Activated effector memory CD4-positive, alpha-beta T cell treated with Interleukin-2 at 50 U/mL for 16 hours (primary cell): Measurements from ENCODE around the gene RERE.

Experiments used
- DNase-seq: peaks from one replicate; pipeline ENCODE4 v3.0.0-alpha.2; 2020

Gene RERE

GRCh38 chr1:8337776-8338525 is 479.5 kb downstream of the RERE start:
- DNase-seq, result no peak

GRCh38 chr1:8335246-8335645 is 482.2 kb downstream of the RERE start:
- no peak for DNase-seq

GRCh38 chr1:8334106-8334851 is 483.2 kb downstream of the RERE start:
- DNase-seq, result no peak

- DNase-seq, result no peak
These were observed 484.0 kb downstream of the RERE start for GRCh38 chr1:8333246-8333987.

GRCh38 chr1:8332806-8333205 is 484.6 kb downstream of the RERE start:
- no peak for DNase-seq

- DNase-seq, result no peak
These were observed 486.9 kb downstream of the RERE start for GRCh38 chr1:8330271-8331125.

GRCh38 chr1:8329858-8330257 is 487.6 kb downstream of the RERE start:
- no peak for DNase-seq

- no peak for DNase-seq
These were observed 488.0 kb downstream of the RERE start for GRCh38 chr1:8329439-8329838.

GRCh38 chr1:8328271-8328670 is 489.2 kb downstream of the RERE start:
- no peak for DNase-seq

GRCh38 chr1:8326265-8326664 is 491.2 kb downstream of the RERE start:
- no peak for DNase-seq

- no peak for DNase-seq
These were observed 491.7 kb downstream of the RERE start for GRCh38 chr1:8325771-8326170.

GRCh38 chr1:8324176-8324810 is 493.1 kb downstream of the RERE start:
- DNase-seq, result no peak

- DNase-seq, result no peak
These were observed 493.7 kb downstream of the RERE start for GRCh38 chr1:8323706-8324105.

- DNase-seq, result no peak
These were observed 495.8 kb downstream of the RERE start for GRCh38 chr1:8321612-8322011.

- no peak for DNase-seq
These were observed 499.0 kb downstream of the RERE start for GRCh38 chr1:8318436-8318835.

GRCh38 chr1:8317647-8318381 is 499.6 kb downstream of the RERE start, which contains the start of gene SLC45A1:
Gene SLC45A1 (plus strand): TSS chr1:8318114. CDS start chr1:8324330, 6,216 bp downstream.
- DNase-seq, result peak; percentile 71

GRCh38 chr1:8315573-8316475 is 501.6 kb downstream of the RERE start:
- no peak for DNase-seq

GRCh38 chr1:8314346-8315280 is 502.8 kb downstream of the RERE start:
- DNase-seq, result peak; percentile 27

- DNase-seq, result no peak
These were observed 504.2 kb downstream of the RERE start for GRCh38 chr1:8313231-8313630.
